GM23338 (cell line): ENCODE measurements around the gene TRIO. TPM values are rescaled to one million over a fixed set of nuclear protein-coding genes. Genes with fewer than 3 reads are reported as not detected.

Source experiments
- ATAC-seq: fragments of 200-7000 bp; cut with Tn5 transposase; 3 replicates; pipeline ENCODE4 v1.9.1; 2020
- DNase-seq: peaks from one replicate; pipeline ENCODE4 v3.0.0-alpha.2; 2015; ENCODE audit warnings: low spot score
- H2AFZ ChIP-seq: fragments of 200-600 bp; sonication (generic); 2 replicates; pipeline ENCODE4 v1.8.0; 2016; ENCODE audit warnings: antibody characterized with exemption, mild to moderate bottlenecking, moderate library complexity
- H3F3A ChIP-seq: fragments of 200-600 bp; sonication (generic); replicated peaks from 2 replicates; pipeline ENCODE4 v1.8.0; 2017; ENCODE audit warnings: antibody characterized with exemption, mixed run types, low read depth
- H3K27ac ChIP-seq: fragments of 200-600 bp; sonication (generic); 2 replicates; pipeline ENCODE4 v1.6.1; 2016; ENCODE audit warnings: low read depth
- H3K27me3 ChIP-seq: fragments of 200-600 bp; sonication (generic); 2 replicates; pipeline ENCODE4 v1.8.0; 2016; ENCODE audit warnings: mild to moderate bottlenecking, mixed run types, moderate library complexity; ENCODE audit not compliant: insufficient read depth
- H3K36me3 ChIP-seq: fragments of 200-600 bp; sonication (generic); 2 replicates; pipeline ENCODE4 v1.8.0; 2016; ENCODE audit warnings: mild to moderate bottlenecking; ENCODE audit not compliant: insufficient read depth
- H3K4me1 ChIP-seq: fragments of 200-600 bp; sonication (generic); 2 replicates; pipeline ENCODE4 v1.8.0; 2016; ENCODE audit warnings: mild to moderate bottlenecking, moderate library complexity; ENCODE audit not compliant: insufficient read depth
- H3K4me2 ChIP-seq: fragments of 200-600 bp; sonication (generic); 2 replicates; pipeline ENCODE4 v1.7.1; 2017; ENCODE audit warnings: mixed run types
- H3K4me3 ChIP-seq: fragments of 200-600 bp; sonication (generic); 2 replicates; pipeline ENCODE4 v1.6.1; 2016; ENCODE audit warnings: mixed run types
- H3K79me2 ChIP-seq: fragments of 200-600 bp; sonication (generic); replicated peaks from 2 replicates; pipeline ENCODE4 v1.8.0; 2017; ENCODE audit warnings: mild to moderate bottlenecking; ENCODE audit not compliant: insufficient read depth
- H3K9me2 ChIP-seq: fragments of 200-600 bp; sonication (generic); 2 replicates; pipeline ENCODE4 v1.8.0; 2017; ENCODE audit not compliant: insufficient read depth
- H4K20me1 ChIP-seq: fragments of 200-600 bp; sonication (generic); replicated peaks from 2 replicates; pipeline ENCODE4 v1.8.0; 2017; ENCODE audit warnings: mild to moderate bottlenecking; ENCODE audit not compliant: insufficient read depth
- H3K27ac Mint-ChIP-seq: 2 replicates; pipeline ENCODE4 v1.8.0; 2020; ENCODE audit warnings: inconsistent platforms, mild to moderate bottlenecking, moderate library complexity, mixed read lengths
- H3K27me3 Mint-ChIP-seq: 3 replicates; pipeline ENCODE4 v1.8.0; 2022; ENCODE audit warnings: low read depth, mild to moderate bottlenecking, moderate library complexity, mixed read lengths, inconsistent platforms; ENCODE audit not compliant: insufficient read depth, poor library complexity
- H3K36me3 Mint-ChIP-seq: 3 replicates; pipeline ENCODE4 v1.8.0; 2021; ENCODE audit warnings: low read depth, mild to moderate bottlenecking, inconsistent platforms, moderate library complexity, mixed read lengths
- H3K4me1 Mint-ChIP-seq: 3 replicates; pipeline ENCODE4 v1.8.0; 2020; ENCODE audit warnings: mild to moderate bottlenecking, inconsistent platforms, mixed read lengths
- H3K4me3 Mint-ChIP-seq: 3 replicates; pipeline ENCODE4 v1.8.0; 2021; ENCODE audit warnings: moderate library complexity, mild to moderate bottlenecking, inconsistent platforms, mixed read lengths
- H3K9me3 Mint-ChIP-seq: 3 replicates; pipeline ENCODE4 v1.8.0; 2020; ENCODE audit warnings: moderate library complexity, mild to moderate bottlenecking, inconsistent platforms, mixed read lengths
- EZH2 ChIP-seq: fragments of 200-600 bp; sonication (generic); IDR thresholded peaks from one replicate; pipeline ENCODE4 v1.8.0; 2017; ENCODE audit warnings: antibody characterized with exemption, mild to moderate bottlenecking, low read depth; ENCODE audit not compliant: unreplicated experiment
- EZH2phosphoT487 ChIP-seq: fragments of 200-600 bp; sonication (generic); IDR thresholded peaks from one replicate; pipeline ENCODE4 v1.8.1; 2018; ENCODE audit warnings: antibody characterized with exemption; ENCODE audit not compliant: unreplicated experiment
- JUNB ChIP-seq: IDR thresholded peaks from one replicate; pipeline ENCODE4 v1.6.1; 2016; ENCODE audit warnings: antibody characterized with exemption; ENCODE audit not compliant: unreplicated experiment
- NANOG ChIP-seq: IDR thresholded peaks from 2 replicates; pipeline ENCODE4 v1.6.1; 2016; ENCODE audit warnings: antibody characterized with exemption, borderline replicate concordance
- POLR2AphosphoS5 ChIP-seq: IDR thresholded peaks from 2 replicates; pipeline ENCODE4 v1.6.1; 2016; ENCODE audit warnings: antibody characterized with exemption, low read depth
- STAT1 ChIP-seq: IDR thresholded peaks from one replicate; pipeline ENCODE4 v1.6.1; 2016; ENCODE audit warnings: antibody characterized with exemption; ENCODE audit not compliant: unreplicated experiment
- ZNF114 ChIP-seq: fragments of 250-450 bp; sonication (Bioruptor Pico); IDR thresholded peaks from 2 replicates; pipeline ENCODE4 v1.5.0; 2020; ENCODE audit warnings: mild to moderate bottlenecking, moderate library complexity
- ZNF331 ChIP-seq: fragments of 250-450 bp; sonication (Bioruptor Pico); IDR thresholded peaks from 2 replicates; pipeline ENCODE4 v1.5.0; 2020; ENCODE audit warnings: low read depth, mild to moderate bottlenecking, moderate library complexity
- polyA plus RNA-seq: library from polyadenylated mRNA; unstranded; fragments of >200 nt; fragmentation: Nextera tagmentation; extraction: Ambion mirVana; gene quantifications from 2 replicates; pipeline ENCODE4 v1.2.1, GENCODE V29; 2016
- total RNA-seq: library from RNA; depleted of rRNA; stranded (reverse); fragments of >200 nt; shearing (Covaris generic); gene quantifications from 2 replicates; pipeline ENCODE4 v1.2.3, GENCODE V29; 2014
- TF ChIP-seq, protein P1 (sequence below): fragments of 250-450 bp; sonication (Bioruptor Pico); IDR thresholded peaks from 2 replicates; pipeline ENCODE4 v1.5.0; 2020; ENCODE audit warnings: mild to moderate bottlenecking, moderate library complexity
- TF ChIP-seq, protein P2 (sequence below), 2 experiments: fragments of 200-600 bp in 1 of 2; sonication (generic) in 1 of 2; conservative IDR thresholded peaks; 2 replicates each; pipeline versions ENCODE4 v1.5.1 to v1.6.1; 2016 to 2017; ENCODE audit warnings: antibody characterized with exemption in 2 of 2, low read depth in 2 of 2, mild to moderate bottlenecking in 2 of 2, moderate library complexity in 1 of 2
- TF ChIP-seq, protein P3 (sequence below): IDR thresholded peaks from one replicate; pipeline ENCODE4 v1.6.1; 2018; ENCODE audit warnings: antibody characterized with exemption; ENCODE audit not compliant: unreplicated experiment
- TF ChIP-seq, protein P4 (sequence below): IDR thresholded peaks from 2 replicates; pipeline ENCODE4 v1.6.1; 2016; ENCODE audit warnings: antibody characterized with exemption

TRIO gene
- total and polyA plus RNA-seq, 2 experiments from 2014 or later = 13.8 to 113 TPM

- TF ChIP-seq, protein P1, sequence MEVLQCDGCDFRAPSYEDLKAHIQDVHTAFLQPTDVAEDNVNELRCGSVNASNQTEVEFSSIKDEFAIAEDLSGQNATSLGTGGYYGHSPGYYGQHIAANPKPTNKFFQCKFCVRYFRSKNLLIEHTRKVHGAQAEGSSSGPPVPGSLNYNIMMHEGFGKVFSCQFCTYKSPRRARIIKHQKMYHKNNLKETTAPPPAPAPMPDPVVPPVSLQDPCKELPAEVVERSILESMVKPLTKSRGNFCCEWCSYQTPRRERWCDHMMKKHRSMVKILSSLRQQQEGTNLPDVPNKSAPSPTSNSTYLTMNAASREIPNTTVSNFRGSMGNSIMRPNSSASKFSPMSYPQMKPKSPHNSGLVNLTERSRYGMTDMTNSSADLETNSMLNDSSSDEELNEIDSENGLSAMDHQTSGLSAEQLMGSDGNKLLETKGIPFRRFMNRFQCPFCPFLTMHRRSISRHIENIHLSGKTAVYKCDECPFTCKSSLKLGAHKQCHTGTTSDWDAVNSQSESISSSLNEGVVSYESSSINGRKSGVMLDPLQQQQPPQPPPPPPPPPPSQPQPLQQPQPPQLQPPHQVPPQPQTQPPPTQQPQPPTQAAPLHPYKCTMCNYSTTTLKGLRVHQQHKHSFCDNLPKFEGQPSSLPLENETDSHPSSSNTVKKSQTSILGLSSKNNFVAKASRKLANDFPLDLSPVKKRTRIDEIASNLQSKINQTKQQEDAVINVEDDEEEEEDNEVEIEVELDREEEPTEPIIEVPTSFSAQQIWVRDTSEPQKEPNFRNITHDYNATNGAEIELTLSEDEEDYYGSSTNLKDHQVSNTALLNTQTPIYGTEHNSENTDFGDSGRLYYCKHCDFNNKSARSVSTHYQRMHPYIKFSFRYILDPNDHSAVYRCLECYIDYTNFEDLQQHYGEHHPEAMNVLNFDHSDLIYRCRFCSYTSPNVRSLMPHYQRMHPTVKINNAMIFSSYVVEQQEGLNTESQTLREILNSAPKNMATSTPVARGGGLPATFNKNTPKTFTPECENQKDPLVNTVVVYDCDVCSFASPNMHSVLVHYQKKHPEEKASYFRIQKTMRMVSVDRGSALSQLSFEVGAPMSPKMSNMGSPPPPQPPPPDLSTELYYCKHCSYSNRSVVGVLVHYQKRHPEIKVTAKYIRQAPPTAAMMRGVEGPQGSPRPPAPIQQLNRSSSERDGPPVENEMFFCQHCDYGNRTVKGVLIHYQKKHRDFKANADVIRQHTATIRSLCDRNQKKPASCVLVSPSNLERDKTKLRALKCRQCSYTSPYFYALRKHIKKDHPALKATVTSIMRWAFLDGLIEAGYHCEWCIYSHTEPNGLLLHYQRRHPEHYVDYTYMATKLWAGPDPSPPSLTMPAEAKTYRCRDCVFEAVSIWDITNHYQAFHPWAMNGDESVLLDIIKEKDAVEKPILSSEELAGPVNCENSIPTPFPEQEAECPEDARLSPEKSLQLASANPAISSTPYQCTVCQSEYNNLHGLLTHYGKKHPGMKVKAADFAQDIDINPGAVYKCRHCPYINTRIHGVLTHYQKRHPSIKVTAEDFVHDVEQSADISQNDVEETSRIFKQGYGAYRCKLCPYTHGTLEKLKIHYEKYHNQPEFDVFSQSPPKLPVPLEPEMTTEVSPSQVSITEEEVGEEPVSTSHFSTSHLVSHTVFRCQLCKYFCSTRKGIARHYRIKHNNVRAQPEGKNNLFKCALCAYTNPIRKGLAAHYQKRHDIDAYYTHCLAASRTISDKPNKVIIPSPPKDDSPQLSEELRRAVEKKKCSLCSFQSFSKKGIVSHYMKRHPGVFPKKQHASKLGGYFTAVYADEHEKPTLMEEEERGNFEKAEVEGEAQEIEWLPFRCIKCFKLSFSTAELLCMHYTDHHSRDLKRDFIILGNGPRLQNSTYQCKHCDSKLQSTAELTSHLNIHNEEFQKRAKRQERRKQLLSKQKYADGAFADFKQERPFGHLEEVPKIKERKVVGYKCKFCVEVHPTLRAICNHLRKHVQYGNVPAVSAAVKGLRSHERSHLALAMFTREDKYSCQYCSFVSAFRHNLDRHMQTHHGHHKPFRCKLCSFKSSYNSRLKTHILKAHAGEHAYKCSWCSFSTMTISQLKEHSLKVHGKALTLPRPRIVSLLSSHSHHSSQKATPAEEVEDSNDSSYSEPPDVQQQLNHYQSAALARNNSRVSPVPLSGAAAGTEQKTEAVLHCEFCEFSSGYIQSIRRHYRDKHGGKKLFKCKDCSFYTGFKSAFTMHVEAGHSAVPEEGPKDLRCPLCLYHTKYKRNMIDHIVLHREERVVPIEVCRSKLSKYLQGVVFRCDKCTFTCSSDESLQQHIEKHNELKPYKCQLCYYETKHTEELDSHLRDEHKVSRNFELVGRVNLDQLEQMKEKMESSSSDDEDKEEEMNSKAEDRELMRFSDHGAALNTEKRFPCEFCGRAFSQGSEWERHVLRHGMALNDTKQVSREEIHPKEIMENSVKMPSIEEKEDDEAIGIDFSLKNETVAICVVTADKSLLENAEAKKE = no peak
- no peak for TF ChIP-seq JUNB
- TF ChIP-seq EZH2 = no peak
- no peak for TF ChIP-seq ZNF114
- TF ChIP-seq ZNF331 (CRISPR knock-in tag) = no peak
- TF ChIP-seq NANOG = no peak
- TF ChIP-seq STAT1 = no peak
- no peak for TF ChIP-seq EZH2phosphoT487
- no peak for TF ChIP-seq POLR2AphosphoS5
Measured at GRCh38 chr5:14174230-14174636, 31.1 kb downstream of the TRIO start (continued).

- peaks cover 68% of the 10 kb centered on the region for H3K4me1 Mint-ChIP-seq
- H4K20me1 ChIP-seq = peaks cover 27% of the 10 kb centered on the region
- no peak overlapping the region for H3K27ac ChIP-seq
- DNase-seq = no peak
- peaks cover 100% of the 10 kb centered on the region for H3K79me2 ChIP-seq
- H3K4me3 ChIP-seq = no peak overlapping the region
- no peaks in the 10 kb centered on the region for H3F3A ChIP-seq
- no peak overlapping the region for H3K27ac Mint-ChIP-seq
- H3K4me1 ChIP-seq = peaks cover 86% of the 10 kb centered on the region
- H3K27me3 ChIP-seq = no peaks in the 10 kb centered on the region
- no peaks in the 10 kb centered on the region for H3K36me3 Mint-ChIP-seq
- no peaks in the 10 kb centered on the region for H3K9me2 ChIP-seq
- H3K4me2 ChIP-seq = no peak overlapping the region
- H3K27me3 Mint-ChIP-seq = peaks cover 10% of the 10 kb centered on the region
- ATAC-seq = no peak
- H3K9me3 Mint-ChIP-seq = no peaks in the 10 kb centered on the region
- no peaks in the 10 kb centered on the region for H3K36me3 ChIP-seq
- H2AFZ ChIP-seq = no peak overlapping the region
- no peak overlapping the region for H3K4me3 Mint-ChIP-seq
- TF ChIP-seq, protein P2, sequence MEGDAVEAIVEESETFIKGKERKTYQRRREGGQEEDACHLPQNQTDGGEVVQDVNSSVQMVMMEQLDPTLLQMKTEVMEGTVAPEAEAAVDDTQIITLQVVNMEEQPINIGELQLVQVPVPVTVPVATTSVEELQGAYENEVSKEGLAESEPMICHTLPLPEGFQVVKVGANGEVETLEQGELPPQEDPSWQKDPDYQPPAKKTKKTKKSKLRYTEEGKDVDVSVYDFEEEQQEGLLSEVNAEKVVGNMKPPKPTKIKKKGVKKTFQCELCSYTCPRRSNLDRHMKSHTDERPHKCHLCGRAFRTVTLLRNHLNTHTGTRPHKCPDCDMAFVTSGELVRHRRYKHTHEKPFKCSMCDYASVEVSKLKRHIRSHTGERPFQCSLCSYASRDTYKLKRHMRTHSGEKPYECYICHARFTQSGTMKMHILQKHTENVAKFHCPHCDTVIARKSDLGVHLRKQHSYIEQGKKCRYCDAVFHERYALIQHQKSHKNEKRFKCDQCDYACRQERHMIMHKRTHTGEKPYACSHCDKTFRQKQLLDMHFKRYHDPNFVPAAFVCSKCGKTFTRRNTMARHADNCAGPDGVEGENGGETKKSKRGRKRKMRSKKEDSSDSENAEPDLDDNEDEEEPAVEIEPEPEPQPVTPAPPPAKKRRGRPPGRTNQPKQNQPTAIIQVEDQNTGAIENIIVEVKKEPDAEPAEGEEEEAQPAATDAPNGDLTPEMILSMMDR (conservative IDR thresholded peaks at IDR 0.05; ENCODE audit: low read depth in 2 of 2) = no peak
- TF ChIP-seq POLR2AphosphoS5 (no peak), EZH2phosphoT487 (no peak), ZNF331 (CRISPR knock-in tag) (no peak), EZH2 (no peak), NANOG (no peak), JUNB (no peak), ZNF114 (no peak)
- TF ChIP-seq, protein P3, sequence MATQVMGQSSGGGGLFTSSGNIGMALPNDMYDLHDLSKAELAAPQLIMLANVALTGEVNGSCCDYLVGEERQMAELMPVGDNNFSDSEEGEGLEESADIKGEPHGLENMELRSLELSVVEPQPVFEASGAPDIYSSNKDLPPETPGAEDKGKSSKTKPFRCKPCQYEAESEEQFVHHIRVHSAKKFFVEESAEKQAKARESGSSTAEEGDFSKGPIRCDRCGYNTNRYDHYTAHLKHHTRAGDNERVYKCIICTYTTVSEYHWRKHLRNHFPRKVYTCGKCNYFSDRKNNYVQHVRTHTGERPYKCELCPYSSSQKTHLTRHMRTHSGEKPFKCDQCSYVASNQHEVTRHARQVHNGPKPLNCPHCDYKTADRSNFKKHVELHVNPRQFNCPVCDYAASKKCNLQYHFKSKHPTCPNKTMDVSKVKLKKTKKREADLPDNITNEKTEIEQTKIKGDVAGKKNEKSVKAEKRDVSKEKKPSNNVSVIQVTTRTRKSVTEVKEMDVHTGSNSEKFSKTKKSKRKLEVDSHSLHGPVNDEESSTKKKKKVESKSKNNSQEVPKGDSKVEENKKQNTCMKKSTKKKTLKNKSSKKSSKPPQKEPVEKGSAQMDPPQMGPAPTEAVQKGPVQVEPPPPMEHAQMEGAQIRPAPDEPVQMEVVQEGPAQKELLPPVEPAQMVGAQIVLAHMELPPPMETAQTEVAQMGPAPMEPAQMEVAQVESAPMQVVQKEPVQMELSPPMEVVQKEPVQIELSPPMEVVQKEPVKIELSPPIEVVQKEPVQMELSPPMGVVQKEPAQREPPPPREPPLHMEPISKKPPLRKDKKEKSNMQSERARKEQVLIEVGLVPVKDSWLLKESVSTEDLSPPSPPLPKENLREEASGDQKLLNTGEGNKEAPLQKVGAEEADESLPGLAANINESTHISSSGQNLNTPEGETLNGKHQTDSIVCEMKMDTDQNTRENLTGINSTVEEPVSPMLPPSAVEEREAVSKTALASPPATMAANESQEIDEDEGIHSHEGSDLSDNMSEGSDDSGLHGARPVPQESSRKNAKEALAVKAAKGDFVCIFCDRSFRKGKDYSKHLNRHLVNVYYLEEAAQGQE = no peak
- TF ChIP-seq, protein P4, sequence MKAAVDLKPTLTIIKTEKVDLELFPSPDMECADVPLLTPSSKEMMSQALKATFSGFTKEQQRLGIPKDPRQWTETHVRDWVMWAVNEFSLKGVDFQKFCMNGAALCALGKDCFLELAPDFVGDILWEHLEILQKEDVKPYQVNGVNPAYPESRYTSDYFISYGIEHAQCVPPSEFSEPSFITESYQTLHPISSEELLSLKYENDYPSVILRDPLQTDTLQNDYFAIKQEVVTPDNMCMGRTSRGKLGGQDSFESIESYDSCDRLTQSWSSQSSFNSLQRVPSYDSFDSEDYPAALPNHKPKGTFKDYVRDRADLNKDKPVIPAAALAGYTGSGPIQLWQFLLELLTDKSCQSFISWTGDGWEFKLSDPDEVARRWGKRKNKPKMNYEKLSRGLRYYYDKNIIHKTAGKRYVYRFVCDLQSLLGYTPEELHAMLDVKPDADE = no peak
Measured at GRCh38 chr5:14175381-14175780, 32.2 kb downstream of the TRIO start.
